Nasal cavity respiratory epithelium epithelial cell of viscerocranial mucosa (primary cell): ENCODE measurements around the gene TMEM95. TPM values are rescaled to one million over a fixed set of nuclear protein-coding genes. Genes with fewer than 3 reads are reported as not detected.

Source experiments
- total RNA-seq: library from RNA; depleted of rRNA; stranded (reverse); fragments of >200 nt; gene quantifications from 2 replicates; pipeline ENCODE4 v1.2.3, GENCODE V29; 2014

TMEM95 gene, protein sequence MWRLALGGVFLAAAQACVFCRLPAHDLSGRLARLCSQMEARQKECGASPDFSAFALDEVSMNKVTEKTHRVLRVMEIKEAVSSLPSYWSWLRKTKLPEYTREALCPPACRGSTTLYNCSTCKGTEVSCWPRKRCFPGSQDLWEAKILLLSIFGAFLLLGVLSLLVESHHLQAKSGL
- not detected in 2 replicates for total RNA-seq

DNA sequence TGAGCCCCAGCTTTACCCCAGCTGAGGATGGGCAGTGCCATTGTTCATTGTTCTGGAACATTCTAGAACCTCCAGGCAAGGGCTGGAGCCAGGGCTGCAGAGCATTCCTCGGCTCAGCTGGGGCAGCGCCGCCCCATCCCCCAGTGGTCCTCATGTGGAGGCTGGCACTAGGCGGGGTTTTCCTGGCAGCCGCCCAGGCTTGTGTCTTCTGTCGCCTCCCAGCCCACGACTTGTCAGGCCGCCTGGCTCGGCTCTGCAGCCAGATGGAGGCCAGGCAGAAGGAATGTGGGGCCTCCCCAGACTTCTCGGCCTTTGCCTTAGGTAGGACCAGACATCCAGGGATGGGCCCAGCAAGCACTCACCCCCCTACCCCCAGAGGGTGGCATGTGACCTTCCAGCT, at the start of gene TMEM95:
Gene TMEM95 (plus strand): TSS at position 104 of the 400 bp plus-strand sequence. CDS start 49 bp downstream, at position 153.

DNA sequence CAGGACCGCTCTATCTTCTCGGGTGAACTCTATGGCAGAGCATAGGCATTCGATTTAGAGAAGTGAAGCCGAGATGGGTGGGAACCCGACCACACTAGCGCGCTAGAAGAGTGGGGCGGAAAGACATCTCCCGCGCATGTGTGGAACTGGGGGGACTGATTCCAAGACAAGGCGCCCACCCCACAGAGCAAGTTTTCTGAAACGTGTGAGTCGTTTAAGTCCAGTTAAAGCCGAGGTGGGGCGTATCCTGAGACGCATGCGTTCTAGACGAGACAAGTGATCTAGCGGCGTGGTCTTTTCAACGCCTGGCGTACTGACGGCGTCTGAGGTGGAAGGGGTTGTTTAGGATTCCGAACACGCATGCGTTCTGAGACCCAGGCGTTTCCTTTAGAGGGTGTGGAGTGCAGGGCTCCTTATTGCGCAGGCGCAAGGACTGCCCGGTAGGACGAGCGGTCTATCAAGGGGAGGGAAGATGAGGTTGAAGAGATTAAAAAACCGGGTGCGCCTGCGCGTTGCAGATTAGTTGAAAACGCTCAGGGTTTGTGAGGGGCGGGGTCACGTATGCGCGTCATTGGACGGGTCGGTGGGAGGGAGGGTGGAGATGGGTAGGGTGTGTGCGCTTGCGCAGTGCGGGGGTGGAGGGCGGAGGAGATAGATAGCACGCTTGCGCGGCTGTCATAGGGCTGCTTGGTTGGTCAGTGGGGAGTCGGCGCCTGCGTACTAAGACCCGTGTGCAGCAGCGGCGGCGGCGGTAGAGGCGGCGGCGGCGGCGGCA, 47.9 kb upstream of the TMEM95 start, which contains the start of gene EIF5A:
Gene EIF5A (plus strand): TSS at position 718 of the 775 bp plus-strand sequence. CDS start 2,008 bp downstream, outside the sequence.

DNA sequence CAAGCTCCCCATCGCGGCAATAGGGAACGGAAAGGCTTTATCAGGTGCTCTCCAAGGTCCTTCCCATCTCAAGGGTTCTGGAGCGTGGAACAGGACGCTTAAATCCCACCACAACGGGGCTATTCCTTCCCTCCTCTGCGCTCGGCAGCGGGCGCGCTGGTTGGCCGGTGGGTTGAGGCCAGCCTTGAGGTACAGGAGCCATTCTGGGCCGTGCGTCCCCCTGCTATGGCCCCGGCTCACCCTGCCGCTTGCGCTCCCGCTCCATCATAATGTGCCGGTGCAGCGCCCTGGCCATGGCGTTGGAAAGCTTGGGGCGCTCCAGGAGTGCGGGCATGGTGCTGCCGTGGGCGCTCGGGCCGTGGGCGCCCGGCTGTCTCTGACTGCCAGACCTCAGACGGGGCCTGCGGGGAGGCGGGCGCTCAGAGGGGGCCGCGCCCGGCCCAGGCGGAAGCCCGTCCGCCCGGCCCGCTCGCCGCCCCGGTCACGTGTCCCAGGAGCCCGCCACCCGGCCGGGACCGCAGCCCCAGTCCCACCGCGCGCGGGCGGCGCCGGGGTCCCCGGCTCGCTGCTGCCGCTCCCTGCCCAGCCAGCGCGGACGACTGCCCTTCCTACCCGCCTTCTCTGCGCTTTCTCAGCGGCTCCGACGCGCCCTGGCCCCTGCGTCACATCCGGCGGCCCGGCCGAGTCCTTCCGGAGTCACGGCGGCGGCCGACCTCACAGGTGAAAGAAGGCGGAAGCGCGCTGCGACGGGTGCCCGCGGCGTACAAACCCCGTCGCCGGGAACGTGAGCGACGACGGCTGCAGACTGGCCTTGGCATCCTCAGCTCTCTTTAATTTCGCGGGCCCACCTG, 40.0 kb upstream of the TMEM95 start, which contains the start of gene GPS2:
Gene GPS2 (minus strand): TSS at position 642 of the 851 bp plus-strand sequence. CDS start 308 bp downstream, at position 334.

DNA sequence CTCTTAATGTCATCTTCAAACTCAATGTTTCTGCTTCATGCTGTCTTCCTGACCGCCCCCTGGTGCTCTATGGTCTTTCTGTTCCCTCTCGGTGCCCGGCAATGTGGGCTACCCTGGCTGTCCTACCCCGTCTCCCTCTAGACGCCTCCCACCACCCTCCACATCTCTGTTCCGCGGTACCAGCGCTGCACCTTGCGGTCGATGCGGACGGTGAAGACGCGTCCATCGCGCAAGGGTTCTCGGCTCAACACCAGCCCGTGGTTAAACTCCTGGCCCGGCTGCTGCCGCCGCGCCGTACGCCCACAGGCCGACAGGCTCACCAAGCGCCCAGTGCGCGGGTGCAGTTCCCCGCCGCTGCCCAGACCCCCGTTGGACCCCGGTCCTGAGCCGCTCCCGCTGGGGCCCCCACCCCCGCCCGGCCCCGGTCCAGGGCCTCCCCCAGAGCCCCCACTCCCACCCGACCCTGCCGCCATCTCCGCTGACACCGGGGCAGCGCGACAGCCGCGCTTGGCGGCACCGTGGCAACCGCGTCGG, 26.0 kb upstream of the TMEM95 start, which contains the start of gene NEURL4:
Gene NEURL4 (minus strand): TSS at position 496 of the 534 bp plus-strand sequence. CDS start 23 bp downstream, at position 473.

DNA sequence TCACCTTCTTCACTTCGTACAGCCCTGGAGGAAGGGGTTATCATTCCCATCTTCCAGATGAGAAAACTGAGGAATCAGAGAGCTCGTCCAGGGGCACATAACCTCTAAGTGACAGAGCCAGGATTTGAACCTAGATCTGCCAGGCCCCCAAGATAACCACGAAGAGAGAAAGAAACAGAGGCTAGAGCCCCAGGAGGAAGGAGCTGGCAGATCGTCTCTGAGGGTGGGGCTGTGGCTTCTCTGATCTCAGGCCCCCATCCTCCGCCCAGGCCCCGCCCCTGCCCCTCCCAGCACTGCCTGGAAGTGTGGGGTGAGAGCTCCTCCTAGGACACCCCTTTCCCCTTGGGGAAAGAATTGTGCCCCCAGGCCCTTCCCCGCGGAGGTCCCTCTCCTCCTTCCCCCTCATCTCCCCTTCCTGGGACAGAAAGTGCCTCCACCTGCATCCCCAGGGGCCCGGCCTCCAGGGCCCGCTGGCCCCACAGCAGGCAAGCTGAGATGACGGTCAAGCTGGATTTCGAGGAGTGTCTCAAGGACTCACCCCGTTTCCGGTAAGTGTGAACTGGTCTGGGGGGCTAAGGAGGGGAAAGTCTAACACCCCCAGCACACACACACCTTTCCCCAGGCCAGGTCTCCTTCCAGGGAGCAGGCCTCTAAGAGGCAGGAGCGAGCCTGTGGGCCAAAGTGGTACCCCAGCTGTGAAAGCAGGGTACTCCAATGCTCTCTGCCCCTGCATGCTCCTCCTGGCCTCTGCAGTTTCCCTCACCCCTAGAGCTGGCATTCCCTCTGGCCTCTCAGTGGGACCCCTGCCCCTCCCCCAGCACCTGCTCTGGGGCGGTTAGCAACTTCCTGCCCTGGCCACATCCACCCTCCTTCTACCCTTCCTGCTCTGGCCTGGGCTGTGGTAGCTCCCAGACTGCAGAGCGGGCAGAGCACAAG, 18.4 kb upstream of the TMEM95 start, which contains the start of gene ACAP1:
Gene ACAP1 (plus strand): TSS at position 290 of the 936 bp plus-strand sequence. CDS start 206 bp downstream, at position 496.

DNA sequence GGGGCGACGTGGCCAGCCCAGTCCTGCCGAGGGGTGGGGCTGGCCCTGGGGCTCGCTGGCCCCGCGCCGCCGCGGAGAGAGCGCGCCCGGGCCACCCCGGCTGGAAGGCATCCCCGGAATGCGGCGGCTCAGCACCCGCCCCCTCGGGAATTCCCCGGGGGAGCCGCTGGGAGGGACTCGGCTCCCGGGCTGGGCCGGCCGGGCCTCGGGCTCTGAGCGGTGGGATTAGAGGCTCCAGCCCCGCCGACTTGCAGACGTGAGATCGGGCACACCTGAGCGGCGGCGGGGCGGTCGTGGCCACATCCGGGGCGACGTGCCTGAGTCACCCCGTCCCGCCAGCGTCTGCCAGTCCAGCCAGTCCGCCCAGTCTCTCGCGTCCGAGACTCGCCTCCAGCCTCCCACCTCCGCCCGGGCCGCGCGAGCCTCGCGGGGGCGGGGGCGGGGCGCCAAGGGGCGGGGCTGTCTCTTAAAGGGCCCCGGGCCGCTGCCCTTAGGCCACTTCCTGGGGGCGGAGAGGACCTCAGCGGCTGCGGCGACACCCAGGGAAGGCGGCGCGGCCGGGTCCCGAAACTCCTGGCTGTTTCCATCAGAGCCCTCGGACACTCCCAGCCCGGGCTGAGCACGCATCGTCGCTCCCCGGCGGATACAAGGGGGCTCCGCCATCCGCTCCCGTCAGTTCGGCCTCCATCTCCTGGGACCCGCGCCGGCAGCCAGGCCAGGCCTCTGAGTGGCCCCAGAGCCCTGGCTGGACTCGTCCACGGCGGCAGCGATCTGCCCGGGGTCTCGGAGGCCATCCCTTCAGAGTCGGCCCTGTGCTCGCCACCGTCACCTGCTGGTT, 3.1 kb upstream of the TMEM95 start, which contains the start of gene KCTD11:
Gene KCTD11 (plus strand): TSS at position 498 of the 838 bp plus-strand sequence.

DNA sequence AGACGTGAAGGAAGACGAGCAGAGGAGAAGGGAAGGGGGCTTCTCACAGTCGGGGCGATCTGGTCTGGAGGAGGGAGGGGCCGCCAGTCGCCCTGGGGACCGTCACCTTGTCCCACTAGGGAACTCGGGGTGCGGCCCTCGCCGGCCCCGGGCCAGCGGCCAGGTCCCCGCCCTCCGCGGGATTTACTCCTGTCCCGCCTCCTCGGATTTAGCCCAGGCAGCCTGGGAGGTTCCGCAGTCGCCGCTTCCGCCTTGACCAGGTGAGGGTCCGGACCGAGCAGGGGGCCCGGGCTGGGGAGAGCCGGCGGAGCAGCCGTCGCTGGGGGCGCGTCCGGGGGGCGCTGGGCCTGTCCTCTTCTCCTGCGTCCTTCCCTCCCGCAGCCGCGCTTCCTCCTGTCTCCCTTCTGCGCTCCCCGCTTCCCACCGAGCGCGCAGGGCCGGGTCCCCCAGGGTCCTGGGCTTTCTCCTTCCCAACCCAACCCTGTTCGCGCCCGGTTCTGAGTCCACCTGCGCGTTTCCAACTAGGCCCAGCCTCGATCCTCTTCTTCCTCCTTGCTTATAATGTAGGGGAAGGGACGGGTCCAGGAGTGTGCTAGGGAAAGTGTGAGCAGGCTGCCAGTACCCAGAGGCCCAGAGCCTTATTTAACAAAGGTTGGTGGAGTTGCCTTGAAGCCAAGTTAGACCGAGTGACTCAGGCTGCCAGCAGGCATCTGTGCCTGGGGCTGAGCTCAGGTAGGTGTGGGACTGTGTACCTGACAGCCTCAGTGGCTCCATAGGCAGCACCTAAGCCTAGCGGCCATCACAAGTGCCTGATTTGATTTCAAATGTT, 26.1 kb downstream of the TMEM95 start, which contains the start of gene TNK1:
Gene TNK1 (plus strand): TSS at position 235 of the 829 bp plus-strand sequence. CDS start 1,838 bp downstream, outside the sequence.

DNA sequence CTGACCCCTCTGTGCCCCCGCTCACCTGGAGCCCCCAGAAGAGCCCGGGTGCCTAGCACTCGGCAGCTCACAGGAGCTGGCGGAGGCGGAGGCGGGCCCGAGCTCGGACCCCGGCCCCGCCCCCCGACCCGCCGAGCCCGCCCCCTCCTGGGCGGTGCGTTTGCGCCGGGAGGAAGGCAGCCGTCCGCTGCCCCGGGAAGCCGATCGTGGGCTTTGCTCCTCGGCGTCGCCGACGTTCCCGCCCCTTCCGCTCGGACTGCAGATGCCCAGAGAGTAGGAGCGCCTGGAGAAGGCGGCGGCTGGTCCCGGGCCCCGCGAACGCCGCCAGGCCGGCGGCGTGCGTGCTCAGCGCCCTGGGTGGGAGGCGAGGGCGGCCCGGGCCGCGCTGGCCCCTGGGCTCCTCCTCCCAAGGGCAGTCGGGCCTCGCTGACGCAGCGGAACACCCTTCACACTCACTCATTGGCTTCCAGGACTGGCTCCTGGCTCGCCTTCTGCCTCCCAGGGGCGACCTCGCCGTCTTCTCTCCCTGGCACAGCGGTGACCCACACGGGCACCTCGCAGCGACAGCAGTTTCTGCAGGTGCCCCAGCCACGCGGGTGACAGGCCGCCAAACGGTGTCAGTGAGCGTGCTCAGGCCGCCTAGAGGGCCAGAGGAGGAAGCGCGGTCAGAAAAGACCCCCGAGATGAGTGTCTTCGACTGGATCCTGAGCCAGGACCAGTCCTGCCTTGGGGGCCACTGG, 39.7 kb downstream of the TMEM95 start, which contains the start of gene PLSCR3:
Gene PLSCR3 (minus strand): TSS at position 74 of the 740 bp plus-strand sequence. CDS start 415 bp downstream, outside the sequence.

DNA sequence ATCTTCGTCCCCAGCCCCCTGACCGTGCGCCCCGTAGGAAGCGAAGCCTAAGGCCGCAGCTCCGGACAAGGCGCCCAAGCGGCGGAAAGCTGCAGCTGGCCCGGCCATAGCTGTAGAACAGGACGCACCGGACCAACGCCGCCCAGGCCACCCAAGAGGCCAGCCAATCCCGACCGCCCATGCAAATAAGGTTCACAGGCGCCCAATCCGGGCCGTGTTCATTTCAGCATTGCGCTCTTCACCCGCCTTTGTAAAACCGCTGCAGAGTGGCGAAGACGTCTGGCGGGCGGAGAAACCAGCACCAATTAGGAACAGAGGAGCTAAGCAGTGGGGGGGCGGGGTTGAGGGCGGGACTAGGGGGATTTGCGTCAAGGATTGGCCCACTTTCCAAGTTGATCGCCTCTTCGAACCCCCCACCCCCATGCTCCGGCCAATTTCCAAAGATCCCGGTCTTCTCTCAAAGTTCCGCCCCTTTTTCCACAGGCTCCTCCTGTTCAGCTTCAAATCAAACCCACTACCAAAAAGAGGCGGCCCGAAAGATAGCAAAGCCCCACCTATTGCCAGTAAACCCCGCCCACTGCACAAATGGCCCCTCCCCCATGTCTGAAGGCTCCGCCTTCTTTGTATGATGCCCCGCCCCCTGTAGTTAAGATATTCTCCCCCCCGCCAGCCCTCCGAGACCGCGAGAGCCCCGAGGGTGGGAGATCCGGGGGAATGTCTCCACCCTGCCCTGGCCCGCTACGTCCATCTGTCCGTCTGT, 49.2 kb downstream of the TMEM95 start, which contains the start of gene TMEM256:
Gene TMEM256 (minus strand): TSS at position 121 of the 760 bp plus-strand sequence. CDS start 13 bp downstream, at position 108.

Other genes starting within 250 kb of the TMEM95 start
- not detected in 2 replicates for gene ASGR2, start 240.3 kb upstream of the TMEM95 start, total RNA-seq
- 0.07 TPM in 1 of 2 replicates, not detected in the other for gene ASGR1, start 175.8 kb upstream of the TMEM95 start, total RNA-seq
- gene DLG4, start 135.3 kb upstream of the TMEM95 start, total RNA-seq = 1.0 and 9.3 TPM in 2 replicates
- gene ACADVL, start 135.2 kb upstream of the TMEM95 start, total RNA-seq = 172 and 221 TPM in 2 replicates
- gene DVL2, start 120.6 kb upstream of the TMEM95 start, total RNA-seq = 62.4 and 66.6 TPM in 2 replicates
- 27.0 and 32.2 TPM in 2 replicates for gene PHF23, start 115.7 kb upstream of the TMEM95 start, total RNA-seq
- 57.8 and 81.4 TPM in 2 replicates for gene GABARAP, start 112.7 kb upstream of the TMEM95 start, total RNA-seq
- gene CTDNEP1, start 103.4 kb upstream of the TMEM95 start, total RNA-seq = 26.3 and 49.0 TPM in 2 replicates
- 11.0 and 16.7 TPM in 2 replicates for gene ELP5, start 102.9 kb upstream of the TMEM95 start, total RNA-seq
- 453 and 573 TPM in 2 replicates for gene CLDN7, start 92.7 kb upstream of the TMEM95 start, total RNA-seq
- gene SLC2A4, start 73.4 kb upstream of the TMEM95 start, total RNA-seq = under 0.01 and 0.14 TPM in 2 replicates
- 0.34 and 1.1 TPM in 2 replicates for gene YBX2, start 60.5 kb upstream of the TMEM95 start, total RNA-seq
- 435 and 611 TPM in 2 replicates for gene EIF5A, start 47.5 kb upstream of the TMEM95 start, total RNA-seq
- gene GPS2, start 39.8 kb upstream of the TMEM95 start, total RNA-seq = 29.4 and 30.4 TPM in 2 replicates
- gene NEURL4, start 25.8 kb upstream of the TMEM95 start, total RNA-seq = 15.7 and 22.5 TPM in 2 replicates
- gene ACAP1, start 18.6 kb upstream of the TMEM95 start, total RNA-seq = 0.34 and 0.71 TPM in 2 replicates
- 7.2 and 21.0 TPM in 2 replicates for gene KCTD11, start 3.0 kb upstream of the TMEM95 start, total RNA-seq
- 5.8 and 10.6 TPM in 2 replicates for gene TNK1, start 25.9 kb downstream of the TMEM95 start, total RNA-seq
- 12.6 and 28.2 TPM in 2 replicates for gene PLSCR3, start 39.4 kb downstream of the TMEM95 start, total RNA-seq
- 26.6 and 88.9 TPM in 2 replicates for gene TMEM256, start 48.9 kb downstream of the TMEM95 start, total RNA-seq
- gene NLGN2, start 52.7 kb downstream of the TMEM95 start, total RNA-seq = 1.4 and 6.1 TPM in 2 replicates
- not detected in 2 replicates for gene SPEM1, start 65.2 kb downstream of the TMEM95 start, total RNA-seq
- not detected in 2 replicates for gene SPEM2, start 70.5 kb downstream of the TMEM95 start, total RNA-seq
- gene SPEM3, start 73.7 kb downstream of the TMEM95 start, total RNA-seq = not detected in 2 replicates
- gene TMEM102, start 80.3 kb downstream of the TMEM95 start, total RNA-seq = 10.3 and 10.7 TPM in 2 replicates
- gene FGF11, start 84.4 kb downstream of the TMEM95 start, total RNA-seq = 19.1 and 44.3 TPM in 2 replicates
- 7.6 and 14.7 TPM in 2 replicates for gene CHRNB1, start 89.9 kb downstream of the TMEM95 start, total RNA-seq
- gene ZBTB4, start 124.5 kb downstream of the TMEM95 start, total RNA-seq = 17.4 and 37.4 TPM in 2 replicates
- not detected in 2 replicates for gene SLC35G6, start 126.3 kb downstream of the TMEM95 start, total RNA-seq
- gene POLR2A, start 129.2 kb downstream of the TMEM95 start, total RNA-seq = 75.9 and 140 TPM in 2 replicates
- 0.34 and 2.5 TPM in 2 replicates for gene TNFSF12, start 193.9 kb downstream of the TMEM95 start, total RNA-seq
- gene TNFSF13, start 203.6 kb downstream of the TMEM95 start, total RNA-seq = 2.6 and 3.8 TPM in 2 replicates
- 76.8 and 126 TPM in 2 replicates for gene SENP3, start 206.8 kb downstream of the TMEM95 start, total RNA-seq
- gene CD68, start 224.5 kb downstream of the TMEM95 start, total RNA-seq = 8.3 and 13.7 TPM in 2 replicates
- 31.0 and 32.5 TPM in 2 replicates for gene MPDU1, start 228.7 kb downstream of the TMEM95 start, total RNA-seq
- gene SOX15, start 234.9 kb downstream of the TMEM95 start, total RNA-seq = 38.7 and 54.0 TPM in 2 replicates